H9 (cell line): ENCODE results near the gene PNKD. TPM values are rescaled to one million over a fixed set of nuclear protein-coding genes. Genes with fewer than 3 reads are reported as not detected.

Experiments used
- DNase-seq: peaks from one replicate; pipeline ENCODE4 v3.0.0-alpha.2; 2017
- H2AFZ ChIP-seq: one replicate; pipeline ENCODE4 v1.6.1; 2013; ENCODE audit warnings: mild to moderate bottlenecking, low read length, control low read depth, moderate library complexity
- H2AK5ac ChIP-seq: 2 replicates; pipeline ENCODE4 v1.6.1; 2013; ENCODE audit warnings: low read length, control low read depth, mixed read lengths; ENCODE audit not compliant: insufficient read length
- H2BK120ac ChIP-seq: one replicate; pipeline ENCODE4 v1.6.1; 2013; ENCODE audit warnings: low read depth, mild to moderate bottlenecking, low read length, control low read depth, inconsistent platforms; ENCODE audit not compliant: poor library complexity, severe bottlenecking
- H2BK12ac ChIP-seq: 2 replicates; pipeline ENCODE4 v1.6.1; 2013; ENCODE audit warnings: low read length, control low read depth, mixed read lengths, low read depth; ENCODE audit not compliant: insufficient read length
- H2BK15ac ChIP-seq: 2 replicates; pipeline ENCODE4 v1.6.1; 2013; ENCODE audit warnings: low read depth, low read length, control low read depth
- H2BK20ac ChIP-seq: one replicate; pipeline ENCODE4 v1.6.1; 2013; ENCODE audit warnings: low read depth, mild to moderate bottlenecking, low read length, control low read depth, inconsistent platforms; ENCODE audit not compliant: poor library complexity, severe bottlenecking
- H2BK5ac ChIP-seq: 2 replicates; pipeline ENCODE4 v1.6.1; 2013; ENCODE audit warnings: low read length, control low read depth, mixed read lengths; ENCODE audit not compliant: insufficient read length
- H3K14ac ChIP-seq: 2 replicates; pipeline ENCODE4 v1.6.1; 2013; ENCODE audit warnings: low read length, control low read depth; ENCODE audit not compliant: insufficient read depth
- H3K18ac ChIP-seq: 2 replicates; pipeline ENCODE4 v1.6.1; 2013; ENCODE audit warnings: low read depth, mild to moderate bottlenecking, mixed read lengths, low read length, control low read depth; ENCODE audit not compliant: insufficient read length
- H3K23ac ChIP-seq: 2 replicates; pipeline ENCODE4 v1.6.1; 2013; ENCODE audit warnings: low read length, control low read depth, mixed read lengths, low read depth; ENCODE audit not compliant: insufficient read length
- H3K23me2 ChIP-seq: 2 replicates; pipeline ENCODE4 v1.6.1; 2013; ENCODE audit warnings: low read depth, mild to moderate bottlenecking, mixed read lengths, low read length, control low read depth; ENCODE audit not compliant: insufficient read length, poor library complexity, severe bottlenecking
- H3K27ac ChIP-seq: 2 replicates; pipeline ENCODE4 v1.5.1; 2013; ENCODE audit warnings: low read length, control low read depth, mixed read lengths, low read depth; ENCODE audit not compliant: insufficient read length
- H3K27me3 ChIP-seq: 2 replicates; pipeline ENCODE4 v1.6.1; 2013; ENCODE audit warnings: low read length, control low read depth, inconsistent platforms; ENCODE audit not compliant: insufficient read depth
- H3K4ac ChIP-seq: 2 replicates; pipeline ENCODE4 v1.6.1; 2013; ENCODE audit warnings: low read depth, mild to moderate bottlenecking, control low read depth, inconsistent platforms, low read length, moderate library complexity
- H3K4me1 ChIP-seq: 2 replicates; pipeline ENCODE4 v1.6.1; 2013; ENCODE audit warnings: low read length, control low read depth, inconsistent platforms; ENCODE audit not compliant: insufficient read depth
- H3K4me2 ChIP-seq: 2 replicates; pipeline ENCODE4 v1.6.1; 2013; ENCODE audit warnings: low read length, control low read depth, mixed read lengths; ENCODE audit not compliant: insufficient read length, insufficient read depth
- H3K56ac ChIP-seq: 2 replicates; pipeline ENCODE4 v1.6.1; 2013; ENCODE audit warnings: low read depth, mild to moderate bottlenecking, mixed read lengths, low read length, control low read depth; ENCODE audit not compliant: insufficient read length
- H3K79me1 ChIP-seq: 2 replicates; pipeline ENCODE4 v1.6.1; 2013; ENCODE audit warnings: low read depth, mild to moderate bottlenecking, moderate library complexity, low read length, control low read depth, inconsistent platforms; ENCODE audit not compliant: insufficient read depth, poor library complexity, severe bottlenecking
- H3K79me2 ChIP-seq: 2 replicates; pipeline ENCODE4 v1.6.1; 2013; ENCODE audit warnings: low read length, control low read depth, inconsistent platforms; ENCODE audit not compliant: insufficient read depth
- H3K9ac ChIP-seq: 2 replicates; pipeline ENCODE4 v1.6.1; 2013; ENCODE audit warnings: low read length, control low read depth, mixed read lengths; ENCODE audit not compliant: insufficient read length; ENCODE audit errors: extremely low read depth
- H3K9me3 ChIP-seq: one replicate; pipeline ENCODE4 v1.6.1; 2013; ENCODE audit warnings: low read depth, low read length, inconsistent platforms; ENCODE audit not compliant: control insufficient read depth
- H3T11ph ChIP-seq: one replicate; pipeline ENCODE4 v1.6.1; 2013; ENCODE audit warnings: mild to moderate bottlenecking, low read length, control low read depth, inconsistent platforms
- H4K20me1 ChIP-seq: one replicate; pipeline ENCODE4 v1.6.1; 2013; ENCODE audit not compliant: control insufficient read depth, insufficient read length, insufficient read depth
- H4K5ac ChIP-seq: 2 replicates; pipeline ENCODE4 v1.6.1; 2013; ENCODE audit warnings: low read depth, mild to moderate bottlenecking, mixed read lengths, low read length, control low read depth; ENCODE audit not compliant: insufficient read length
- H4K8ac ChIP-seq: replicated peaks from 2 replicates; pipeline ENCODE4 v1.6.1; 2013; ENCODE audit warnings: low read length, control low read depth, mixed read lengths, low read depth; ENCODE audit not compliant: insufficient read length
- H4K91ac ChIP-seq: 2 replicates; pipeline ENCODE4 v1.6.1; 2013; ENCODE audit warnings: low read depth, mild to moderate bottlenecking, moderate library complexity, mixed read lengths, low read length, control low read depth; ENCODE audit not compliant: insufficient read length
- H3K27ac Mint-ChIP-seq, 3 experiments: 2 replicates in 2 of 3; 3 replicates in 1 of 3; pipeline ENCODE4 v1.8.0; 2020 to 2021; ENCODE audit warnings: mixed read lengths in 3 of 3, mild to moderate bottlenecking in 1 of 3, moderate library complexity in 1 of 3
- H3K27me3 Mint-ChIP-seq: 2 replicates; pipeline ENCODE4 v1.8.0; 2021; ENCODE audit warnings: low read depth, mild to moderate bottlenecking, moderate library complexity, mixed read lengths
- H3K36me3 Mint-ChIP-seq, 3 experiments: 2 replicates in 2 of 3; 3 replicates in 1 of 3; pipeline ENCODE4 v1.8.0; 2020 to 2021; ENCODE audit warnings: low read depth in 3 of 3, mixed read lengths in 3 of 3; ENCODE audit not compliant: insufficient read depth in 1 of 3
- H3K4me1 Mint-ChIP-seq, 2 experiments: 2 replicates each; pipeline ENCODE4 v1.8.0; 2020; ENCODE audit warnings: mixed read lengths in 2 of 2
- H3K4me3 Mint-ChIP-seq, 2 experiments: 2 replicates in 1 of 2; 3 replicates in 1 of 2; pipeline ENCODE4 v1.8.0; 2020 to 2021; ENCODE audit warnings: mild to moderate bottlenecking in 2 of 2, mixed read lengths in 2 of 2, moderate library complexity in 1 of 2
- H3K9me3 Mint-ChIP-seq, 2 experiments: 2 replicates in 1 of 2; 3 replicates in 1 of 2; pipeline ENCODE4 v1.8.0; 2020; ENCODE audit warnings: mild to moderate bottlenecking in 2 of 2, mixed read lengths in 2 of 2, moderate library complexity in 1 of 2
- CTCF ChIP-seq: fragments of 200-600 bp; sonication (generic); conservative IDR thresholded peaks from 3 replicates; pipeline ENCODE4 v1.8.0; 2021; ENCODE audit warnings: antibody characterized with exemption, mild to moderate bottlenecking
- WGBS: extraction: QIAGEN DNeasy Blood & Tissue Kit; methylation state at CpG from one replicate; pipeline ENCODE4 v1.1.7; 2013; ENCODE audit warnings: missing lambda C conversion rate, low lambda C conversion rate, mixed read lengths; ENCODE audit not compliant: insufficient read length; ENCODE audit errors: extremely low coverage; 5-methylcytosine and 5-hydroxymethylcytosine counted together
- total RNA-seq: library from RNA; stranded (reverse); gene quantifications from 2 replicates; pipeline ENCODE4 v1.2.1, GENCODE V29; 2021

The PNKD gene
- total RNA-seq, 1 experiment from 2014 or later: 31.6 TPM

DNA sequence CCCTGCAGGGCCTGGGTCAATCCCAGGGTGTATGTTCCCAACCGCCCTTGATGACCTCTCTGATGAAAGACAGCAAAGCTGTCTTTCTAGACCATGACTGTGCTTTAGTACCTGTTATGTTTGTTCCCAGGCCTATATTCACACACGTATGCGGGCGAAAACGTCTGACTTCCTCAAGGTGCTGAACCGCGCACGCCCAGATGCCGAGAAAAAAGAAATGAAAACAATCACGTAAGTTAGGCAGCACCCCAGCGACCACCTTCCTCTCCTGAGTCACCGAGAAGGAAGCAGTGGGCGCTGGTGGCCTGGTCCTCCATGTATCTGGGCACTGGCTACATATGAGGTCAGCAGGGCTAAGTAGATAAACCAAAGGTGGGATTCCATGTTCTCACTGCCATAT, 20.6 kb upstream of the PNKD start:
- Histone ChIP-seq H3K27ac (no peak overlapping the region), H4K91ac (no peak overlapping the region), H3K56ac (no peak overlapping the region), H3T11ph (no peak overlapping the region), H3K23me2 (no peaks in the 10 kb centered on the region), H3K18ac (no peak overlapping the region), H2BK12ac (no peak overlapping the region), H3K4me2 (no peak overlapping the region), H3K23ac (no peak overlapping the region), H3K79me1 (no peaks in the 10 kb centered on the region), H2BK15ac (no peak overlapping the region), H4K20me1 (no peaks in the 10 kb centered on the region), H2AK5ac (no peak overlapping the region), H2BK5ac (no peak overlapping the region), H3K9me3 (no peaks in the 10 kb centered on the region), H3K4ac (no peak overlapping the region), H3K4me1 (no peaks in the 10 kb centered on the region), H4K5ac (no peak overlapping the region), H3K27me3 (no peaks in the 10 kb centered on the region), H3K79me2 (no peaks in the 10 kb centered on the region), H2BK120ac (no peak overlapping the region), H3K14ac (no peak overlapping the region), H3K9ac (no peak overlapping the region), H2BK20ac (no peak overlapping the region), H2AFZ (no peak overlapping the region), H4K8ac (no peak overlapping the region)
- Mint-ChIP-seq H3K36me3 (peaks cover 58 to 100% (median 92%) of the 10 kb centered on the region in 3 experiments; a peak in 6 of 7 replicates), H3K27ac (no peak overlapping the region), H3K9me3 (no peaks in the 10 kb centered on the region), H3K4me3 (no peak overlapping the region; a peak in 1 of 5 replicates), H3K27me3 (no peaks in the 10 kb centered on the region), H3K4me1 (no peaks in the 10 kb centered on the region)
- no peak for DNase-seq
- TF ChIP-seq CTCF: no peak
- WGBS: no CpG with 5 or more reads among the region's 13 CpGs
